ENCODE measurements around the gene STK39. TPM values are rescaled to one million over a fixed set of nuclear protein-coding genes. Genes with fewer than 3 reads are reported as not detected.

Gene STK39
- total and polyA plus RNA-seq, 2 donors (not counting 1 experiment from before 2014, with no cell fraction given): 2.3 to 14.6 TPM

GRCh38 chr2:168047091-168047690, 200.2 kb downstream of the STK39 start:
- Histone ChIP-seq H2AFZ (ENCODE audit: insufficient read depth, low read depth, low read length, poor library complexity, severe bottlenecking) (no peak overlapping the region), H3K4me1 (ENCODE audit: control insufficient read depth in 2 of 2, insufficient read depth in 2 of 2, low read length in 2 of 2) (peaks cover 9 to 12% of the 10 kb centered on the region in 2 donors), H3K4me3 (ENCODE audit: control extremely low read depth in 1 of 5, extremely low read depth in 1 of 5, insufficient read depth in 1 of 5, low read depth in 2 of 5, low read length in 4 of 5) (no peak overlapping the region), H4K20me1 (ENCODE audit: control insufficient read depth, insufficient read depth, low read length, poor library complexity, severe bottlenecking) (no peaks in the 10 kb centered on the region), H3K4me2 (replicated peaks; ENCODE audit: low read depth, low read length, poor library complexity, severe bottlenecking) (no peak overlapping the region), H3K27me3 (replicated peaks in 1 of 4; ENCODE audit: control extremely low read depth in 1 of 4, control insufficient read depth in 3 of 4, insufficient read depth in 4 of 4, low read length in 3 of 4) (no peaks in the 10 kb centered on the region), H3K79me2 (ENCODE audit: control insufficient read depth, insufficient read depth, low read length) (no peaks in the 10 kb centered on the region), H3K36me3 (replicated peaks in 1 of 2; ENCODE audit: control extremely low read depth in 1 of 2, control insufficient read depth in 1 of 2, extremely low read depth in 1 of 2, insufficient read depth in 2 of 2, low read length in 1 of 2) (peaks cover 0 to 2% of the 10 kb centered on the region in 2 experiments), H3K27ac (ENCODE audit: low read length in 2 of 2) (no peak overlapping the region), H3K9me3 (ENCODE audit: control extremely low read depth in 1 of 3, control insufficient read depth in 2 of 3, insufficient read depth in 1 of 3, low read length in 2 of 3) (no peaks in the 10 kb centered on the region), H3K9ac (ENCODE audit: low read length) (no peak overlapping the region)
- TF ChIP-seq EZH2 (IDR thresholded peaks at IDR 0.05; ENCODE audit: borderline replicate concordance, insufficient read depth, low read depth, low read length, poor library complexity, severe bottlenecking): no peak
- no peak for TF ChIP-seq CTCF (IDR thresholded peaks at IDR 0.05)
- no peak overlapping the region for H3K4me3 Mint-ChIP-seq
- H3K27ac Mint-ChIP-seq: no peak overlapping the region
- ChIA-PET CTCF (interaction anchor here (1.0 kb wide), 1 partner anchor 72 kb away, joined by 3 read pairs; no protein-coding TSS in a partner anchor), POLR2A (no interaction called here)
- H3K9me3 Mint-ChIP-seq (ENCODE audit: insufficient read depth): no peaks in the 10 kb centered on the region
- ATAC-seq (ENCODE audit: low read depth) (no peak), DNase-seq (no peak)
- intact Hi-C loops (cut with micrococcal nuclease): no loop called here
- 100% methylated on average over 1 of the region's 3 CpGs for WGBS (ENCODE audit: insufficient coverage)
- H3K27me3 Mint-ChIP-seq: no peaks in the 10 kb centered on the region
- H3K4me1 Mint-ChIP-seq: peaks cover 20% of the 10 kb centered on the region

GRCh38 chr2:168044579-168044978, 202.8 kb downstream of the STK39 start:
- CTCF ChIA-PET: interaction anchor here (2.2 kb wide), 1 partner anchor 74 kb away, joined by 7 read pairs; no protein-coding TSS in a partner anchor
- intact Hi-C loops (cut with micrococcal nuclease): loop anchor here (5.0 kb wide), 1 partner anchor 77 kb away; no protein-coding TSS in a partner anchor
- no peaks in the 10 kb centered on the region for H3K36me3 ChIP-seq (replicated peaks in 1 of 2; ENCODE audit: control extremely low read depth in 1 of 2, control insufficient read depth in 1 of 2, extremely low read depth in 1 of 2, insufficient read depth in 2 of 2, low read length in 1 of 2)
- H3K4me1 Mint-ChIP-seq: peaks cover 40% of the 10 kb centered on the region
- no peaks in the 10 kb centered on the region for H4K20me1 ChIP-seq (ENCODE audit: control insufficient read depth, insufficient read depth, low read length, poor library complexity, severe bottlenecking)
- peaks cover 21 to 31% of the 10 kb centered on the region in 2 donors for H3K4me1 ChIP-seq (ENCODE audit: control insufficient read depth in 2 of 2, insufficient read depth in 2 of 2, low read length in 2 of 2)
- H3K4me2 ChIP-seq (replicated peaks; ENCODE audit: low read depth, low read length, poor library complexity, severe bottlenecking): no peak overlapping the region
- POLR2A ChIA-PET: no interaction called here
- no peaks in the 10 kb centered on the region for H3K27me3 ChIP-seq (replicated peaks in 1 of 4; ENCODE audit: control extremely low read depth in 1 of 4, control insufficient read depth in 3 of 4, insufficient read depth in 4 of 4, low read length in 3 of 4)
- no peak overlapping the region for H3K27ac Mint-ChIP-seq
- DNase-seq (no peak), ATAC-seq (ENCODE audit: low read depth) (no peak)
- H3K9me3 ChIP-seq (ENCODE audit: control extremely low read depth in 1 of 3, control insufficient read depth in 2 of 3, insufficient read depth in 1 of 3, low read length in 2 of 3): no peaks in the 10 kb centered on the region
- no peak overlapping the region for H2AFZ ChIP-seq (ENCODE audit: insufficient read depth, low read depth, low read length, poor library complexity, severe bottlenecking)
- no CpG with 5 or more reads among the region's 1 CpG for WGBS (ENCODE audit: insufficient coverage)
- H3K79me2 ChIP-seq (ENCODE audit: control insufficient read depth, insufficient read depth, low read length): no peaks in the 10 kb centered on the region
- no peak for TF ChIP-seq EZH2 (IDR thresholded peaks at IDR 0.05; ENCODE audit: borderline replicate concordance, insufficient read depth, low read depth, low read length, poor library complexity, severe bottlenecking)
- TF ChIP-seq CTCF (IDR thresholded peaks at IDR 0.05): no peak
- no peaks in the 10 kb centered on the region for H3K9me3 Mint-ChIP-seq (ENCODE audit: insufficient read depth)
- H3K9ac ChIP-seq (ENCODE audit: low read length): no peak overlapping the region
- no peak overlapping the region for H3K4me3 ChIP-seq (ENCODE audit: control extremely low read depth in 1 of 5, extremely low read depth in 1 of 5, insufficient read depth in 1 of 5, low read depth in 2 of 5, low read length in 4 of 5)
- no peak overlapping the region for H3K27ac ChIP-seq (ENCODE audit: low read length in 2 of 2)
- no peaks in the 10 kb centered on the region for H3K27me3 Mint-ChIP-seq
- no peak overlapping the region for H3K4me3 Mint-ChIP-seq

Data from B cell (primary cell).